HL-60/S4 (cell line): ENCODE data around the gene PLSCR4.
"Not testable (repeated sequence)": the region's sequence is repeated elsewhere in the genome, so short reads cannot be mapped to it uniquely, and the experiment has no call there.

Experiments used
- in situ Hi-C: fragments of 300-500 bp; cut with MboI; formaldehyde crosslinking; loops from 2 replicates; pipeline ENCODE4 v1.14.3; 2022; ENCODE audit warnings: low sequenced_read_pairs

The PLSCR4 gene, protein sequence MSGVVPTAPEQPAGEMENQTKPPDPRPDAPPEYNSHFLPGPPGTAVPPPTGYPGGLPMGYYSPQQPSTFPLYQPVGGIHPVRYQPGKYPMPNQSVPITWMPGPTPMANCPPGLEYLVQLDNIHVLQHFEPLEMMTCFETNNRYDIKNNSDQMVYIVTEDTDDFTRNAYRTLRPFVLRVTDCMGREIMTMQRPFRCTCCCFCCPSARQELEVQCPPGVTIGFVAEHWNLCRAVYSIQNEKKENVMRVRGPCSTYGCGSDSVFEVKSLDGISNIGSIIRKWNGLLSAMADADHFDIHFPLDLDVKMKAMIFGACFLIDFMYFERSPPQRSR

DNA sequence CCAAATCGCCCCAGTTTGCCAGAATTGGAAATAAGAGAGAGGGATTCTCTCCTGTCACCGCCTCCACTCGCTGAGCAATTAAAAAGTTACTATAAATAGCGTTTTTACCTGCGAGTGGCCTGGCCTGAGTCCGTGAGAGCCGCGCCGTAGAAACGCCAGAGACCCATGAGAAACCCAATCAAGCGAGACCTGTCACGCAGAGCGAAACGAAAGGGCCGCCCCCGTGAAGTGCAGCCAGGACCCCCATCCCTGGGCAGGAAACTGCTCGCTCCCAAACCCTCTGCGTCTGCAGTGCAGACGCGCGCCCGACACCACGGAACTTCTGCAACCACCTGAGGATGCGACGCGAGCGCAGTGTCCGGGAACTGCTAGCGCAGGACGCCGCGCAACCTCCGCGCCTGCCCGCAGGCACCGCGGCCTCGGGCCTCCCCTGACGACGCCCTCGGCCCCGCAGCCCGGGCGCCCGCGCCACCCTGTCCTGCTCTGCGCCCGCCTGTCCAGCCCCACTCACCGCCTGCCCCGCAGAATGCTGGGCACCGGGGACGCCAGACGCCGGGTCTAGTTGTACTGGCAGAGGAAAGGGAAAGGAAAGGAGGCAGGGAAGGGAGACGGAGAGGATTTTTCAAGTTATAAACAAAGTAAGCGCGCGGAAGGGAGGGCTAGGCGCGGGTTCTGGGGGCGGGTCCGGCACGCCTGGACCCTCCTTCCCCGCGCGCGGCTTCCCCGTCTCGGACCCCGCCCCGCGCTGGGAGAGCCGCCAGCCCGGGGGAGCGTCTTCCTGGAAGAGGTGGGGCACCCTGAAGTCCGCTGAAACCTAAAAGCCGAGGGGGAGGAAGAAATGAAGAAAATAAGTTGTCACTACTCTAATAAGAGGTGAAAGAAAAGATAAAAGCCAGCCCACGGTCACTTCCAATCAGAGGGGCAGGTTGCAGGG is at the start of gene PLSCR4:
TSS of gene PLSCR4 (minus strand) at position 657 of the 934 bp plus-strand sequence. CDS start 29,034 bp downstream, outside the sequence.
- in situ Hi-C loops = no loop called here

DNA sequence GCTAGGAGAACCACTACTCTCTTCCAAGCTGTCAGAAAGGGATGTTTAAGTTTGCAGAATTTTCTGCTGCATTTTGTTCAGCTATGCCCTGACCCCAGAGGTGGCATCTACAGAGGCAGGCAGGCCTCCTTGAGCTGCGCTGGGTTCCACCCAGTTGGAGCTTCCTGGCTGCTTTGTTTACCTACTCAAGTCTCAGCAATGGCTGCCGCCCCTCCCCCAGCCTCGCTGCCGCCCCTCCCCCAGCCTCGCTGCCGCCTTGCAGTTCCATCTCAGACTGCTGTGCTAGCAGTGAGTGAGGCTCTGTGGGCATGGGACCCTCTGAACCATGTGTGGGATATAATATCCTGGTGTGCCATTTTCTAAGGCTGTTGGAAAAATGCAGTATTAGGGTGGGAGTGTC is 42.5 kb upstream of the PLSCR4 start:
- in situ Hi-C loops = not testable (repeated sequence)

DNA sequence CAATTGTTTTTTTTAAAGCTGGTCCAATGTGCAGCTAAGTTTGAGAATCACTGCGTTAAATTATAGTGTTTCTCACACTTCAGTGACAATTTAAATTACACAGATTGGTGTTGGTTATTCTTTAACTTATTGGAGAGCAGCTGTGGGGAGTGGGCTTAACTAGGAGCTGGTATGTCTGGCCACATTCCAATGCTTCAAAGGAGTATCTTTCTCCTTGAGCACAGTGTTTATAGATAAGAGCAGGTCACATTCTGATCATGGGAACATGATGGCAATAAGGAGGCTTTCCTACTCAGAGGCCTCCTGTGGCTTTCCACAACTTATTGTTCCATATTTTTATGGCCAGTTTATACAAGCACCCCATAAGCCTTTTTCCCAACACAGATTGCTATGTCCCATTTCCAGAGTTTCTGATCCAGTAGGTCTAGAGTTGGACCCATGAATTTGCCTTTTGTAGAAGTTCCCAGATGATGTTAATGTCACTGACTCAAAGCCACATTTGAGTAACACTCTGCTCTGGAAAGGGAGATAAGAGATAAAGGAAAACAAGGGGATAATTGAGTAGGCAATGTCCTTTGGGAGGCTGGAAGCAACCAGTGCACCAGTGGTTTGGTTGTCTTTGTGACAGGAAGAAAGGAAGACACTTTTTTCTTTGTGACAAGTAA is 33.0 kb upstream of the PLSCR4 start:
- in situ Hi-C loops = no loop called here

DNA sequence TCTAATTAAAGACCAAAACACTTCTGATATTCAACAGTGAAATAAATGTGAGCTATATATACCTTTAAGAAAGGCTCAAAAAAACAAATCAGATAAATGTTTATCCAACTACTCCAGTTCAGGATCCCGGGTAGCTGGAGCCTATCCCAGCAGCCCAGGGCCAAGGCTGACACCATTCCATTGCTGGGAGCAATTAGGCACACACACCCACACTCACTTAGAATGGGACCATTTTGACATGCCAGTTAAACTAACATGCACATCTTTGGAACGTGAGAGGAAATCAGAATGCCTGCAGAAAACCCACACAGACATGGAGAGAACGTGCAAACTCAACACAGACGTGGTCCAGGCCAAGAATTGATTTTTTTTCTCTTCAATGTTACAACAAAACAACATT is 30.0 kb upstream of the PLSCR4 start:
- in situ Hi-C loops = no loop called here

DNA sequence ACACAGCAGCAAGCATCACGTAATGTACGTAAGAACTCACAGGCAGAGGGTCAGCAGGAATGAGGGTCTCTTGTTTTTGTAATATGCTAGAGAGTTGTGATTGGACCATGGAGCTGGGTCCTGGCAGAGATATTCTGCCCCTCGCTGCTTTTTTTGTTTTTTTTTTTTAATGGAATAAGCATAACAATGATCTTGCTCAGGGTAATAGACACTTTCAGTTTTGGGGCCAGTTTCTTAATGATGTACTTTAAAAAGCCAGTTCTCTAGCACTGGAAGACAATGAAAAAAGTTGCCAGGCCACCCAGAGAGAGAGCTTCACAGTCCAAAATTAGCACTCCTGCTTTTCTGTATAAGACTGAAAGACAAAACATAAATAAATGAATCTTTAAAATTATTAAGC is 29.0 kb upstream of the PLSCR4 start:
- in situ Hi-C loops = no loop called here

DNA sequence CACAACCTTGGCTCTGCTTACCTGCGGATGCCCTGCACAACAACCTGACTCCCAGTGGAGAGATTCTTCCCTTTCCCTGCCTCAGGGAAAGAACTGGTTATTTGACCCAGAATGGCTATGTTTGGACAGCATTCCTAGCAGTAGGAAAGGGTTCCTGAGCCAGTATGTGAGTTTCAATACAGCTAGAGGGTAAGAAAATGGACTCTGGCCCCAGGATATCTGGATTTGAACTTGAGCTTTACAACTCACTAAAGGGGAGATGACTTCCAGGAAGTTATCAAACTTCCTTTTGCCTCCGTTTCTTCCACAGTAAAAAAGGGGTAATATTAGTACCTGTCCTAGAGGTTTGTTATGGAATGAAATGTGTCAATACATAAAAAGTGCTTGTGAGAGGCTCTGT is 28.1 kb upstream of the PLSCR4 start:
- in situ Hi-C loops = no loop called here

DNA sequence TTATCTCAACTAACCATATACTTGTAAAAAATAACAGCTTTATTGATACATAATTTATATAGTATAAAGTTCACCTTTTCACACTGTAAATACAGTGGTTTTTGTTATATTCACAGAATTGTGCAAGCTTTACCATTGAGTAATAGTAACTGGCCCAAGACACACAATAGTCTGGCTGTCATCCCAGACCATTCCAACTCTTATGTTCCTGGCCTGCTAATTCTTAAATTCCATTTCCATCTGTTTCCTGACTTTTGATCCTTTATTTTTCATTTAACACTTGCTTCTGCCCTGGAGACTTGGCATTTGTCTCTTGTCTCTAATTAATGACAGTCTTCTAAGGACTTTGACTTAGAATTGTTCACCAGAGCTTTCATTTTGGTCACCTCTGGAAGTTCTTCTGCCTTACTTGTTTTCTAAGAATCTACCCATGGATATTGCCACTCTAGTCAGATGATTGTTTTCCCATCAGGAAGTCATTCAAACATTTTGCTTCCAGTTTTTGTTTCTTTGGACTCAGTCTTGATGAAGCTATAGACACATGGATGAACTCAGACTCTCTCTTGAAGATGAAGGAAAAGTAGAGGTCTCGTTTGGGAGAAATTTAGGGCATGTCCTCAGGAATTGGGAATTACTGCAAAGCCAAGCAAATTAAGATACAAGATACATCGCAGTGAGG is 27.2 kb upstream of the PLSCR4 start:
- in situ Hi-C loops = no loop called here

DNA sequence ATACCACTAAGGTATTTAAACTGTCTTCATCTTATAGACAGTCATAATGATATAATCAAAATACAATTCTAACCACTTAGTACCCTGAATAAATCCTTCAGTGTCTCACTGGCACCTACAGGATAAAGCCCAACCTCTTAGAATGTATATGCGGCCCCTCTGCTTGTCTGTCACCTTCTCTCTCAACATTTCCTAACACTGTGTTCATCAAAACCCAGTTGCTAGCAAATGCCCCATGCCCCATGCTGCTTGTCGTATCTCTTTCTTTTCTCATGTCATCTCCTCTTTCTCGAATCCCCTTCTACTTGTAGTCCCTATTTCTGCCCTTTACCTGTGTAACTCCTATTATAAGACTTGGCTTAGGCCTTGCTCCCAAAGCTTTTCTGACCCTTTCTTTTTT is 24.6 kb upstream of the PLSCR4 start:
- in situ Hi-C loops = no loop called here

DNA sequence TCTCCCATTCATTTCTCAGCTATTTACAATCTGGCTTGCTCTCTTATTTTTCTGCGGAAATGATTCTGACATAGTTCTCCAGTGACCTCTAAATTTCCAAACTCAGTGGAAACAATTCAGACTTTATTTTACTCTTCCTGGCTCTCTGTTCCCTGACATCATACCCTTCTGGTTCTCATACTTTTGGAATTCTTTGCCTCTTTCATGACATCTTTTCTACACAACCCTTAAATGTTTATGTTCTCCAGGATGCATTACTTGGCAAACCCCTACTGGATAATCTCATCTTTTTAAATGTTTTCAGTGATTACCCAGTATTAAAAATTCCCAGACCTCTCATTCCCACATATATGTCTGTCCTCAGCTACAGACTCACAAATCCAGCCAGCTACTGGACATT is 23.9 kb upstream of the PLSCR4 start:
- in situ Hi-C loops = no loop called here

DNA sequence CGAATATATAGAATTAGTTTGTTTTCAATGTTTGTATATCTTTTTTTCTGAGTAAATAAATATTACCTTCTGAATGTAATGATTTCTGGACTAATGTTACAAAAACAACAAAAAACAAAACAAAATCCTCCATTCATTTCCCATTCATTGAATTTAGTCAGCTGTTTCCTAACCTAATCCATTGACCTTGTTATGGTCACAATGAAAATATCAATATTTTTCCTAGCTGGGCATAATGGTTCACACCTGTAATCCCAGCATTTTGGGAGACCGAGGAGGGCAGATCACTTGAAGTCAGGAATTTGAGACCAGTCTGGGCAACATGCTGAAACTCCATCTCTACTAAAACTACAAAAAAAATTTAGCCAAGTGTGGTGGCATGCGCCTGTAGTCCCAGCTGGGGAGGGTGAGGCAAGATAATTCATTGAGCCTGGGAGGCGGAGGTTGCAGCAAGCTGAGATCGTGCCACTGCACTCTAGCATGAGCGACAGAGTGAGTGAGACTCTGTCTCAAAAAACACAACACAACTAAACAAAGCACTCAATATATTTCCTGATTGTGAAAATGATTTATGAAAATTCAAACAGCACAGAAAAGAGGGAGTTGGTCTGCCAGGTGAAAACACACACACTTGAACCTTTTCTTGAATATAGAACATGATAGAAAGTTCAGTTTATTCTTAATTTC is 23.0 kb upstream of the PLSCR4 start:
- in situ Hi-C loops = no loop called here

DNA sequence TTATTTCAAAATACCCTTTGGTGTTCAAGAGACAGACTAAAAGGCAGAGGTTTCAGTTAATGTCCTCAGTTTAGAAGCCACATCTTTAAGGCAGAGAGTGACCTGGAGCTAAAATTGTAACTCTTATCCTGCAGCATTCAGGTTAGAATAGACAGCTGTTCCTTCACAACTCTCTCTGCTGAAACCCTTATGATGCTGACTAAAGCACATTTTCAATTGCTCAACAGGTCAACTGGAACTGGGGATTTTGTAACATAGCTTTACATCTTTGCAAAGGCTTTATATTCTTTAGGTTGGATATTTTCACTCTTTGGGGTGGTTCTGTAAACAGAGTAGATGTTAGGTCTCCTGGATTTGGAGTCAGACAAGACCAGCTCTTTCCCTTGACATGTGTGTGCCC is 20.3 kb upstream of the PLSCR4 start:
- in situ Hi-C loops = no loop called here

DNA sequence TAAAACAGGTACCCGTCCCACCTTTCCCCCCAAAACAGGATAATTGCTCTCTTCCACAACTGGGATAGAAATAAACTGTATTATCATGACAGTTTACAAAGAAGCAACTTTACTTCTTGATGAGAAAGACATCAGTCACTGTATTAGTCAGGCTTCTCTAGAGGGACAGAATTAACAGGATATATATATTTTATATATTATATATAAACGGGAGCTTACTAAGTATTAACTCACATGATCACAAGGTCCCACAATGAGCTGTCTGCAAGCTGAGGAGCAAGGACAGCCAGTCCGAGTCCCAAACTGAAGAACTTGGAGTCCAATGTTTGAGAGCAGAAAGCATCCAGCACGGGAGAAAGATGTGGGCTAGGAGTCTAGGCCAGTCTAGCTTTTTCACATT is 18.4 kb upstream of the PLSCR4 start:
- in situ Hi-C loops = no loop called here

DNA sequence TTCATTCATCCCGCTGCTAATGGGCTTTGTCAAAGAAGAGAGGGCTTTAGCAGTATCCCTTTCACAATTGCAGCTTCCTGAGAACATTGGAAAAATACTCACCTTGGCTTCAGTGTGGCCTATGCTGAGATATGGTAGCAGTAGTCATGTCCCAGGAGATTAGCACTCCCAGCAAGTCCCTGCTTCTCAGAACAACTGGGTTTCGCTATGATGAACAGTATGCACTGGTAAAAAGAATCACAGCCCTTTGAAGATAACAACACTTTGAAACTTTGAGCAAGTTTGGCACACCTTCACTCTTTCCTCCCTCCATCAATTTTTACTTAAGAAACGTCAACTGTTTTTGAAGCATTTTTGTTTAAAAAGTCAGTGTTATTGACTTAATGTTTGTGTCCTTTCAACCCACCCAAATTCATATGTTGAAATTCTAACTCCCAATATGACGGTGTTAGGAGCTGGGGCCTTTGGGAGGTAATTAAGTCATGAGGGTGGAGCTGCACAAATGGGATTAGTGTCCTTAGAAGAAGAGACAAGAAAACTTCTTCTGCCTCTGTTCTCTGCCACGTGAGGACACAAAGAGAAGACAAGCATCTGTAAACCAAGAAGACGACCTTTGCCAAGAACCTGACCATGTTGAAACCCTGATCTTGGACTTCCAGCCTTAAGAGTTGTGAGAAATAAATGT is 17.8 kb upstream of the PLSCR4 start:
- in situ Hi-C loops = no loop called here

DNA sequence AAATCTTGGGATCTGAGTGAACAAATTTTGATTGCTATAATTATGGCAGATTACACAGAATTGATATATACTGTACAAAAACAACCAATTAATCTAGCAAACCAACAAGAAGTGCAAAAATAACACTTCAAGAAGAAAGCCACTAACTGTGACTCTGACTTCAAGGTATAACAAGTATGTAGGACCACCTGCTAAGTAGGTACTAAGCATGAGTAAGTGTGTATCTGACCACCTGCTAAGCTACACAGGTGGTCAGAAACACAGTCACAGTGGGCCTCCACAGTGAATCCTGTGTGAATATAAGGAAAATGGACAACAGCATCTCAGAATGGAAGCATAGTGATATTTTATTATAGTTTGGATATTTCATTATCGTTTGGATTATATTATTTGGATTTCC is 14.8 kb upstream of the PLSCR4 start:
- in situ Hi-C loops = no loop called here

DNA sequence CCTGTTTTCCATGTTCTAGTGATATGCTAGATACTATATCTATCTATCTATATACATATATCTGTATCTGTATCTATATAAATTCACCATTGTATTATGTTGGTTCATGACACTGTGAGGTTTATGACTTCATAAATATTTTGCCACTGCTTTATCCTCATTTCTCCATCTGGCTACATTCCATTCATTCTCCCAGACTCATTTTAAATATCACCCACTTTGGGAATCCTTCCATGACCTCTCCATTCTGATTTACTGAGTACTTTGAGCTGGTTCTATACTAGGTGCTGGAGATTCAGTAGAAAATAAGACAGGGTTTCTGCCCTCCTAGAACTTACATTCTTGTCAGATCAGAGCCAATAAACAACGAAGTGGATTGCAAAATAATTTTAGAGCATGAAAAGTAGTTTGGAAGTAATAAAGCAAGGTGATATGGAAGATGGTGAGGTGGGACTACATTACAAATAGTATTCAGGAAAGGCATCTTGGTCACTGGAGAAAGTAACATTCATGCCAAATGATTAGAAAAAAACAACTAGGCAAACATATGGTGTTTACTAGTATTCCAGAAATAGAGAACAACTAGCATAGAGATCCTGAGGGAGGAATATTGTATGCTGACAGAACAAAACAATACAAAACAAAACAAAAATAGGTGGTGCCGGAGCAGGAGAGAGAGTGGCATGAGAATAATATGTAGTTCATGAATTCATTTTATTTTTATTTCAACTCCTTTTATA is 11.6 kb upstream of the PLSCR4 start:
- in situ Hi-C loops = no loop called here

DNA sequence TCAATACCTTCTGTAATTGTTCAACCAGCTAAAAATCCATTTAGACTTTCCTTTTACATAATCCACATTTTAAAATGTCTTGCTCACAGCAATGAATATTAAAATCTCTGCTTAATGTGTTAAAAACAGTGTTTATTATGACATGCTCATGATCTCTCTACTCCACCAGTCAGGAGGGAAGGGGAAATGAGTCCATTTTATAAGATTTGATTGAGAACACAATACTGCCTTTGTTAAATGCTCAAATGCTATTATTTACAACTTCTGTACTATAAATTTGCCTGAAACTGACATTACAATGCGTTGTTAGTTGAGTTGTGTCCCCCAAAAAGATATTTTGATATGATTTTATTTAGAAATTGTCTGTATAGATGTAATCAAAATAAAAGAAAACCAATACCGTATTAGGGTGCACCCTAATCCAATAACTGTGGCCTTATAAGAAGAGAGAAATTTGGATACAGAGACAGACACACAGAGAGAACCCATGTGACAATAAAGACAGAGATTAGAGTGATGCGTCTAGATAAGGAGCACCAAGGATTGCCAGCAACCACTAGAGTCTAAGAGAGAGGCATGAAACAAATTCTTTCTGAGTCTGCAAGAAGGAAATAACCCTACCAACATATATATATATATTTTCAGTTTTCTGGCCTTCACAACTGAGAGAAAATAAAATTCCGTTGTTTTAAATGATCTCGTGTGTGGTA is 9.1 kb upstream of the PLSCR4 start:
- in situ Hi-C loops = no loop called here

DNA sequence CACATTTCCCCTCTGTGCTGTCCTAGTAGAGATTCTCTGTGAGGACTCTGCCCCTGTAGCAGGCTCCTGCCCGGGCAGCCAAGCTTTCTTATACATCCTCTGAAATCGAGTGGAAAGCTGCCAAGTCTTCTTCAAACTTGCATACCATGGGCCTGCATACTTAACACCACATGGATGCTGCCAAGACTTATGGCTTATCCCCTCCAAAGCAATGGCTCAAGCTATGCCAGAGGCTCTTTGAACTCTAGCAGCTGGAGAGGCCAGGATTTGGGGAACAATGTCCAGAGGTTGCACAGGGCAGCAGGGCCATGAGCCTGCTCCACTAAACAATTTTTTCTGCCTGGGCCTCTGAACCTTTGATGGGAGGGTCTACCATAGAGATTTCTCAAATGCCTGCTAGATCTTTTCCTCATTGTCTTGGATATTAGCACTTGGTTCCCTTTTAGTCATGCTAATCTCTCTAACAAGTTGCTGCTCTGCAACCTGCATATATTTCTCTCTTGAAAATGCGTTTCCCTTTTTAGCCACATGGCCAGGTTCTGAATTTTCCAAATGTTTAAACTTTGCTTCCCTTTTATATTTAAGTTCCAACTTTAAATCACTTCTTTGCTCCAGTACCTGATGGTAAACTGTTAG is 6.1 kb upstream of the PLSCR4 start:
- in situ Hi-C loops = no loop called here

DNA sequence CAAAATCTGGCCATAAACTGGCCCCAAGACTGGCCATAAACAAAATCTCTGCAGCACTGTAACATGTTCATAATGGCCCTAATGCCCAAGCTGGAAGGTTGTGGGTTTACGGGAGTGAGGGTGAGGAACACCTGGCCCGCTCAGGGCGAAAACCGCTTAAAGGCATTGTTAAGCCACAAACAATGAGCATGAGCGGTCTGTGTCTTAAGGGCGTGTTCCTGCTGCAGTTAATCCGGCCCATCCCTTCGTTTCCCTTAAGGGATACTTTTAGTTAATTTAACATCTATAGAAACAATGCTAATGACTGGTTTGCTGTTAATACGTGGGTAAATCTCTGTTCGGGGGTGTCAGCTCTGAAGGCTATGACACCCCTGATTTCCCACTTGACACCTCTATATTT is 1.5 kb upstream of the PLSCR4 start:
- in situ Hi-C loops = not testable (repeated sequence)
